Upper lobe of right lung (tissue), 1 donor: Measurements from ENCODE around the gene MCHR2. TPM values are rescaled to one million over a fixed set of nuclear protein-coding genes. Genes with fewer than 3 reads are reported as not detected.

Experiments
- ATAC-seq: fragments of 200-7000 bp; cut with Tn5 transposase; one replicate; pipeline ENCODE4 v1.9.1; 2020; ENCODE audit warnings: mild to moderate bottlenecking, moderate library complexity
- DNase-seq: peaks from one replicate; pipeline ENCODE4 v3.0.0-alpha.2; 2020
- H3K27ac ChIP-seq: fragments of 200-600 bp; one replicate; pipeline ENCODE4 v1.8.0; 2022
- H3K27me3 ChIP-seq: fragments of 200-600 bp; one replicate; pipeline ENCODE4 v1.8.0; 2022; ENCODE audit warnings: mild to moderate bottlenecking
- H3K36me3 ChIP-seq: fragments of 200-600 bp; one replicate; pipeline ENCODE4 v1.8.0; 2022
- H3K4me1 ChIP-seq: fragments of 200-600 bp; one replicate; pipeline ENCODE4 v1.8.0; 2022
- H3K4me3 ChIP-seq: fragments of 200-600 bp; one replicate; pipeline ENCODE4 v1.8.0; 2022; ENCODE audit warnings: mild to moderate bottlenecking
- H3K9me3 ChIP-seq: fragments of 200-600 bp; one replicate; pipeline ENCODE4 v1.8.0; 2022
- CTCF ChIP-seq: fragments of 200-600 bp; IDR thresholded peaks from one replicate; pipeline ENCODE4 v1.8.0; 2022; ENCODE audit warnings: antibody characterized with exemption
- intact Hi-C: fragments of 100-400 bp; cut with DNase I; formaldehyde crosslinking; loops from one replicate; pipeline ENCODE4 v1.11.0; 2022
- total RNA-seq: library from RNA; stranded (reverse); fragmentation: NEBNext Ultra II Directional; extraction: Animal tissue kit (Norgen Biotek cat#: 25700); gene quantifications from one replicate; pipeline ENCODE4 v1.2.1, GENCODE V29; 2021
- donor health status: DM: no; HTN: yes; CAD: no; lungs with severe emphysema.

The MCHR2 gene
- total RNA-seq, 1 donor from 2014 or later = not detected

- TF ChIP-seq CTCF = no peak
- no peak overlapping the region for H3K27ac ChIP-seq
- H3K9me3 ChIP-seq = no peaks in the 10 kb centered on the region
- ATAC-seq (no peak), DNase-seq (no peak)
- no peaks in the 10 kb centered on the region for H3K36me3 ChIP-seq
- no peaks in the 10 kb centered on the region for H3K27me3 ChIP-seq
- no peak overlapping the region for H3K4me3 ChIP-seq
- intact Hi-C loops = no loop called here
- H3K4me1 ChIP-seq = no peaks in the 10 kb centered on the region
Measured at GRCh38 chr6:99943846-99944245, 50.2 kb downstream of the MCHR2 start.

- Histone ChIP-seq H3K36me3 (no peaks in the 10 kb centered on the region), H3K9me3 (no peaks in the 10 kb centered on the region), H3K27ac (no peak overlapping the region), H3K27me3 (no peaks in the 10 kb centered on the region), H3K4me3 (no peak overlapping the region), H3K4me1 (no peaks in the 10 kb centered on the region)
- DNase-seq (no peak), ATAC-seq (no peak)
- no peak for TF ChIP-seq CTCF
- intact Hi-C loops = no loop called here
Measured at GRCh38 chr6:99940582-99940981, 53.4 kb downstream of the MCHR2 start.

DNA sequence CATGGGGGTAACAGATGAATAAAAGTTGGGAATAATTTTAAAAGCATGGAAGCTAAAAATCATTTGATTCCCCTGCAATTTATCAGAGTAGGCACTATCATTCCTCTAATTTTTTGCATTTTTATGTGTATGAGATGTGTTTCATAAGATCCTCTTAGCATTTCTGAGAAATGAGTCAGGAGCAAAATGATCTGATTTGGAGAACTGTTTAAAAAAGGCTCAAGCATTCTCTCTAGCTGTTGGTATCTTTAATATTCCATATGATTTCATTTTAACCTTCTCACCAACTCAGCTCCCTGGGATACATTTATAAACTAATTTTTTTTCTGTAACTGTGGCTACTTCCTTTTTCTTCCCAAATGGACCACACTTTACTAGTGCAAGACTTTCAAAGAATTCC, 60.9 kb downstream of the MCHR2 start:
- ATAC-seq = no peak
- Histone ChIP-seq H3K9me3 (no peaks in the 10 kb centered on the region), H3K27me3 (no peaks in the 10 kb centered on the region), H3K36me3 (no peaks in the 10 kb centered on the region), H3K4me1 (no peaks in the 10 kb centered on the region), H3K27ac (no peak overlapping the region), H3K4me3 (no peak overlapping the region)
- intact Hi-C loops = no loop called here
- TF ChIP-seq CTCF = no peak
- DNase-seq = no peak

DNA sequence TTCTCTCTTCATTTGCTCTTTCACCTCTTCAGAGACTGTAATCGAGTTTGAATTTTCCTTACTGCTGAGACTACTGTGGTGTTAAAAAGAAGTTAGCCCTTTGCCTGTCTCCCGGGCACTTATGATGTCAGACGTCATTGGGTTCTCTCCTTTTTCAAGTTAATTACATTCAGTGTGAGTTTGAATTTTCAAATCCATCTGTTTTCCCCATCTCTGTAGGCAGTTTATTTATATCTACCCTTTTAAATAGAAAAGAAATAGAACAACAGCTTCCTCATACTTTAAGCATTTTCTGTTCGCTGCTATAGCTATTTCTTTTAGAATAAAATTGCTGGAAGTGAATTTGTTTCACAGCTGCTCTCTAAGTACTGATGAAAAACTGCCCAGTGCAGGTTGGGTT, 81.4 kb downstream of the MCHR2 start:
- no peak for ATAC-seq
- Histone ChIP-seq H3K27me3 (no peaks in the 10 kb centered on the region), H3K4me3 (no peak overlapping the region), H3K27ac (no peak overlapping the region), H3K9me3 (no peaks in the 10 kb centered on the region), H3K4me1 (no peaks in the 10 kb centered on the region), H3K36me3 (no peaks in the 10 kb centered on the region)
- intact Hi-C loops = no loop called here
- no peak for TF ChIP-seq CTCF
- no peak for DNase-seq

- intact Hi-C loops = no loop called here
- peak; percentile 76 for ATAC-seq
Measured at GRCh38 chr6:99905209-99906106, 88.6 kb downstream of the MCHR2 start.

More at GRCh38 chr6:99905209-99906106, 88.6 kb downstream of the MCHR2 start:
- peak; percentile 59 for TF ChIP-seq CTCF
- no peak for DNase-seq
- Histone ChIP-seq H3K9me3 (no peaks in the 10 kb centered on the region), H3K27me3 (no peaks in the 10 kb centered on the region), H3K27ac (no peak overlapping the region), H3K4me3 (no peak overlapping the region), H3K4me1 (no peaks in the 10 kb centered on the region), H3K36me3 (no peaks in the 10 kb centered on the region)
